Measurements from ENCODE around the gene NXPE3.
"Not testable (repeated sequence)": the region's sequence is repeated elsewhere in the genome, so short reads cannot be mapped to it uniquely, and the experiment has no call there.

The NXPE3 gene

DNA sequence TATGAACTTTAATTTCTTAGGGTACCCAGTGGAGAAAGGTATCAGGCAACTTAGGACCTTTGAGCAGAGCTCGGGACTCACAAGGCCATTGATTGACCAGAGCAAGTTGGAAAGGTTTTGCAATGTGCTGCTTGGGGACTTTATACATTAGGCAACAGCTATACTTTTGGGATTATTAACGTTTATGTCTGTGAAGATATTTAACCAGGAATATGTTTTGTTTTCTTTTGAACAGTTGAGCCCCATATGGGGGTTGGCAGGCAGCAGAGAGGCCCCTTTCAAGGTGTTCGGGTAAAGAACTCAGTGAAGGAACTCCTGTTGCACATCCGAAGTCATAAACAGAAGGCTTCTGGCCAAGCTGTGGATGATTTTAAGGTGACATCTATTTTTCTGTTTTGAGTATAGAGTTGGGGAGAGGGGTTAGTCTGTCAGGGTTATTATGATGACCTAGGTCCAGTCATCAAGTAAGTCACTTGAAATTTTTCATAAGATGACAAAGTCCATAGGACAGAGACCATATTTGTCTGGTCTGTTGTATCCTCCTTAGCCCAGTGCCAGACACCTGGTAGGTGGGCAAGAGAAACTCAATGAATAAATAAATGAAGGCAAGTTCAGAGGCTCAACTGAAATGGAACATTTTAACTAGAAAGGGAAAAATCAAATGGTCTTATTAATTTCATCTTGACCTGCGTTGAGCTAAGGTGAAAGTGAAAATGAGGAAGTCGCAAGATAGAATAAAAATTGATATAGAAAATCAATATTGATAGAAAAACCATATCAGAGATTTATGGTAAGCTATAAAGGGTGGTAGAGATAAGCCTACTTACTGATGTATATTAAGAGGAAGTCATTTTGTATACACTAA lies 73.1 kb downstream of the NXPE3 start:
- DNase-seq (ENCODE audit: low read depth in 2 of 2), result no peak

DNA sequence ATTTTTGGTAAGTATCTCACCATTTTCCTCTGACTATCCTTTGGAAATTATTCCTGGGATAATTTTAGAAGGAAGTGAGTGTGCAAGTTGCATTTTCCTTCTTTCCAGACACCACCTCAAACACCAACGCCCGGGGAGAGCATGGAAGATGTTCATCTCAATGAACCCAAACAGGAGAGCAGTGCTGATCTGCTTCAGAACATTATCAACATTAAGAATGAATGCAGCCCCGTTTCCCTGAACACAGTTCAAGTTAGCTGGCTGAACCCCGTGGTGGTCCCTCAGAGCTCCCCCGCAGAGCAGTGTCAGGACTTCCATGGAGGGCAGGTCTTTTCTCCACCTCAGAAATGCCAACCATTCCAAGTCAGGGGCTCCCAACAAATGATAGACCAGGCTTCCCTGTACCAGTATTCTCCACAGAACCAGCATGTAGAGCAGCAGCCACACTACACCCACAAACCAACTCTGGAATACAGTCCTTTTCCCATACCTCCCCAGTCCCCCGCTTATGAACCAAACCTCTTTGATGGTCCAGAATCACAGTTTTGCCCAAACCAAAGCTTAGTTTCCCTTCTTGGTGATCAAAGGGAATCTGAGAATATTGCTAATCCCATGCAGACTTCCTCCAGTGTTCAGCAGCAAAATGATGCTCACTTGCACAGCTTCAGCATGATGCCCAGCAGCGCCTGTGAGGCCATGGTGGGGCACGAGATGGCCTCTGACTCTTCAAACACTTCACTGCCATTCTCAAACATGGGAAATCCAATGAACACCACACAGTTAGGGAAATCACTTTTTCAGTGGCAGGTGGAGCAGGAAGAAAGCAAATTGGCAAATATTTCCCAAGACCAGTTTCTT lies 74.2 kb downstream of the NXPE3 start:
- DNase-seq (ENCODE audit: low read depth in 2 of 2), result no peak

DNA sequence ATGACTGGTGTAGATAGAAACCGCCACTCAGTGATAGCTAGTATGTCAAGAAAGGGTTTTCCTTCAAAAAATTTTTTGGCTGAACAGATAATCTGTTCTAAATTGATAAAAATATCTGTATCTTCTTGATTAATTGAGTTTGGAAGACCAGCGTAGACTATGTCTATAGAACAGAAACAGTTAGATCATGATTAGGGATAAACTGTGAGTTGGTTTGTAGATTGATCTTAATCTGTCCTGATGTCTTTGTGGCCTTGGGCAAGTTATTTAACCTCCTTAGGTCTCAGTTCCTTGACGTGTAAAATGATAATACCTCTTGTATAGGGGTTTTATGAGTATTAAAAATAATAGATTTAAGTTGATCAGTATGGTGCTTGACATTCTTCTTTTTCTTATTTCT lies 75.0 kb downstream of the NXPE3 start:
- no peak for DNase-seq (ENCODE audit: low read depth in 2 of 2)

DNA sequence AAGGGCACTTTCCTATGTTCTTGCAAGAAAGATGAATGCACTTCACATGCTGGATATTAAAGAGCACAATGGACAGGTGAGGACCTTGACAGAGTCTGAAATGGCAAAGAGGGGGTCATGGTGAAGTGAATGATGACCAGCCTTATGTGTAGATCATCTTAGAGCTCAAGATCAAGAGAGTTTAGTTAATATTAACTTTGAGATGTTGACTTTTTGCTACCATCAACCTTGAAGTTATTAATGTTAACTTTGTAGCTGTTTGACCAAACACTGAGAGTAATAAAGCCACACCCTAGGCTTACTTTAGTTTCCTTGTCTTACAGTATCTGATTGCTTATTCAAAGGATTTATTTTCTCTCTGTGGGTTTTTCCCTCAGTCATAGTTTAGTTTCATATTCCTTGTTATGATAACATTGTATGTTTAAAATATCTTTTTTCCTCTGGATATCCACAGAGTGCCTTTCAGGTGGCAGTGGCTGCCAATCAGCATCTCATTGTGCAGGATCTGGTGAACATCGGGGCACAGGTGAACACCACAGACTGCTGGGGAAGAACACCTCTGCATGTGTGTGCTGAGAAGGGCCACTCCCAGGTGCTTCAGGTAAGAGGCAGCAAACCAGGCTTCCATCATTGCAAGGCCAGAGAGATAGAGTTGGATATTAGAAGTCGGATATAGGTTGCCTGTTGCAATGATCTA lies 75.7 kb downstream of the NXPE3 start:
- no peak for DNase-seq (ENCODE audit: low read depth in 2 of 2)

DNA sequence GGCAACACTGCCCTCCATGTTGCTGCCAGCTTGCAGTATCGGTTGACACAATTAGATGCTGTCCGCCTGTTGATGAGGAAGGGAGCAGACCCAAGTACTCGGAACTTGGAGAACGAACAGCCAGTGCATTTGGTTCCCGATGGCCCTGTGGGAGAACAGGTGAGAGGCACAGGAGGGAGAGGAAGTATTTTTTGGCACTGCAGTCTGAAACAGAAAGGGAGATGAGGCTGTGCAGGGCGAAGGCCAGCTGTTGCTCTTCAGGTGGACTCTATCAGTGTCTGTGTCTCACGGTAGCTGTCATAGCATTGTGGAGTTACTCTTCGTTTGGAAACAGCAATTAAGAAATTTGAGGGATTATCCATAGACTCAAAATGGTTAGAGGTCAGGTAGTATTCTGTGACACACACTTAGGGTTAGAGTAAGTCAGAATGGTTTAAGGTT lies 78.3 kb downstream of the NXPE3 start:
- no peak for DNase-seq (ENCODE audit: low read depth in 2 of 2)

DNA sequence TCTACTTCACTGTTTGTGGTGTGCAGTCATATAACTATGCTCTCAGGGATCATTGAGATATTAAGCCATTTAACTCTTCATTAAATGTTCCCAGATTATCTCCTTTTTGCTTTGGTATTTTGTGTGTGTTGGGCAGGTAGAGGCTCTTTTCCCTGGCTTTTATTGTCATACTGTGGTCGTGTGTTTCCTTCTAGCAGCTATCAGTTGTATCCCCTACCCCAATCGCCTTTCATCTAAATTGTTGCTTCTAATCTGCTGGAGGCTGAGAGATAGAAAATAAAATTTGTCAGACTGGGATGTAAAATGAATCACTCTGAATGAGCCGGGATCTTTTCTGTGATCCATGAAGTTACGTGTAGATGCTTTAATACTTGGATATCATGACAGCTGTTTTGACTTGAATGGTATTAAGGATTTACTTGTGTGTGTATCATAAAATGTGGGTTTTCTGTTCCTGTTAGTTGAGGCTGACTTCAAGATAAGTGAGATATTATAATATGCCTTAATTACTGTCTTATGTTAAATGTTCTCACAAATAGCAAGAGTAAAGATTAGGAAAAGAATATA lies 79.5 kb downstream of the NXPE3 start:
- no peak for DNase-seq (ENCODE audit: low read depth in 2 of 2)

DNA sequence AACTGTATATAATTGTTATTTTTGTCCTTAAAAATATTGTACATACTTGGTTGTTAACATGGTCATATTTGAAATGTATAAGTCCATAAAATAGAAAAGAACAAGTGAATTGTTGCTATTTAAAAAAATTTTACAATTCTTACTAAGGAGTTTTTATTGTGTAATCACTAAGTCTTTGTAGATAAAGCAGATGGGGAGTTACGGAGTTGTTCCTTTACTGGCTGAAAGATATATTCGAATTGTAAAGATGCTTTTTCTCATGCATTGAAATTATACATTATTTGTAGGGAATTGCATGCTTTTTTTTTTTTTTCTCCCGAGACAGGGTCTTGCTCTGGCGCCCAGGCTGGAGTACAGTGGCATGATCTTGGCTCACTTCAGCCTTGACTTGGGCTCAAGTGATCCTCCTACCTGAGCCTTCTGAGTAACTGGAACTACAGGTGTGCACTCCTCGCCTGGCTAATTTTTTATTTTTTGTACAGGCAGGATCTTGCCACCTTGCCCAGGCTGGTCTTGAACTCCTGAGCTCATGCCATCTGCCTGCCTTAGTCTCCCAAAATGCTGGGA lies 81.0 kb downstream of the NXPE3 start:
- no peak for DNase-seq (ENCODE audit: low read depth in 2 of 2)

DNA sequence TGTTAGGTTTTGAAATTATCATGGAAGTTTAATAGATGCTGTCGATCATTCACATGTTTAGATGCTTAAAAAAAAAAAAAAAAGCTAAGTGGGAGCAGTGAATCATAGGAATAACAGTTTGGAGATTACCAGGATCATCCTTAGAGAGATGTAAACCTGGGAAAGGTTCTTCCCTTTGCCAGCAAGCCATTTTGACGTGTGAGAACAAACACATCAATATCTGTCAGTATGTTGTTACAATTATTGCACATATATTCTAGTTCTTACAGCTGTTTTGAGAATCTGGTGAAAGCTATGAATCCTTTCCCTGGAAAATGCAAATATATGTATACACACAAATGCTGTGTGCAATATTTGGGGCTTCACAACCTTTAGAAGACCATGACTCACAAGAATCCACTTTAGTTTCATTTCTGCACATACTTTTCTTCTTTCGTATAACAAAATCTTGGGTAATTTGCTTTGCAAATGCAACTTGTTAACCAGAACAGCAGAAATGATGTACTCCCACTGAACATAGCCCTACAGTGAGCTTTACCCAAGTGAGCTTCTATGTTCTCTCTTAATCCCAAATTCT lies 82.3 kb downstream of the NXPE3 start:
- no peak for DNase-seq (ENCODE audit: low read depth in 2 of 2)

DNA sequence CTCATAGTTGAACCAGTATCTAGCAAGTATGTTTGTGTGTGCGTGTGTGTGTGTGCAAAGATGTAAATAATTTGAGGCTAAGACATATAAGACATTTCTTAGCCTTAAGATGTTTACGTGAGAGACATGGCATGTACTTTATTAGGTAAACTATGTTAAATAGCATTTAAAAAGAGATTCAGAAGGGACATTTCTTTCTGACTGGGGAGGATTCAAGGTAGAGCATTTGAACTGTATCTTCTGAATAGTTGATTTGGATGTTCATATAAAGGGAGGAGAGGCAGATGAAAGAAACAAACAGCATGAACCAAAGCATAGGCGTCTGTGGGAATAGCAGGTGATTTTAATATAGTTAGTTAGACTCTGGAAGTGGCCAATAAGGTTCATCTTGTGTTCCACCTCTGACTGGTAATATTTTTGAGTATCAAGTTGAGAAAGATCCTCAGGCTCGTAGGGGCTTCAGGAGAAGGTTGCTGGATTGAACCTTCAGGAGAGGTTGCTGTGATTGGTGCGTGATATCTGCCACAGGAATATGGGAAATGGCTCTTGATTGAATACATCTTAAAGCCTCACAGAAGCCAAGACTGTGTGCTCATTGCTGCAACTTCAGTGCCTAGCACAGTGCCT lies 82.9 kb downstream of the NXPE3 start:
- no peak for DNase-seq (ENCODE audit: low read depth in 2 of 2)

DNA sequence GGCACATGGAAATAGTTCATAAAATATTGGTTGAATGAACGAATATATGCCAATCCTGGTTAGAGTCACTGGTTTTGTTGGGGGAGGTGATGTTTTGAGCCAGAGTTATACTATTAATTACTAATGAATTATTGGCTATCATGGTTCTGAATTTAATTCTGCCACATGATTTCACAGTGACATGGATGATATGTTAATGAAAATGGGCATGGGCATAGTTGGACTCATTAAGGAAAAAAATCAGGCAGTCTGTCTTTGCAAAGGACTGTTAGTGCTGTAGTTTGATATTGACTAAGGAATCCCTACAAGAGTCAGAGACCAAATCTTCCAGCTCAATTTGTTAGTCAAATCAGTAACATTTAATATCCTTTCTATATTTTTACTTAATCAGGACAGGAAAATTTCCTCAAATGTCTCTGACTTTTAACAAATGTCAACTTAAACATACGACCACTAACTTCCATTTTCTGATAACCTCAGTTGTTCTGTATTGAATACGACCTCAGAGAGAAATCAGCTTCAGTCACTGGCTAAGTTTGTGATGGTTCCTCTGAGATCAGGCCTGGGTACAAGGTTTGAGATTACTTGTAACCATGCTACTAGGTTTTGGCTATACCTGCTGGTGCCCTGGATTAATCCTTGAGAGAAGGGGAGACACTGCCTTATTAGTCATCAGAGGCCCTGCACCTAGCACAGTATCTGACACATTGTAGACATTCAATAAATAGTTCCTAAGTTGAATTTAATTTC lies 83.6 kb downstream of the NXPE3 start:
- no peak for DNase-seq (ENCODE audit: low read depth in 2 of 2)

DNA sequence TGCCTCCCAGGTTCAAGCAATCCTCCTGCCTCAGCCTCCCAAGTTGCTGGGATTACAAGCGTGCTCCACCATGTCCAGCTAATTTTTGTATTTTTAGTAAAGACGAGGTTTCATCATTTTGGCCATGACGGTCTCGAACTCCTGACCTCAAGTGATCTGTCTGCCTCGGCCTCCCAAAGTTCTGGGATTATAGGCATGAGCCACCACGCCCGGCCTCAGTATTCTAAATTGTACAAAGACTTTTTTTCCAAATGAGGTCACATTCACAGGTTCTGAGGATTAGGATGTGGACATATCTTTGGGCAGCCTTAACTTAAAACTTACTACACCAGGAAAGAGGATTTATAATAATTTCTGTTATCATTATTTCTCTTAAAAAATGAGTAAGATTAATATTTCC lies 85.9 kb downstream of the NXPE3 start:
- not testable (repeated sequence) for DNase-seq (ENCODE audit: low read depth in 2 of 2)

DNA sequence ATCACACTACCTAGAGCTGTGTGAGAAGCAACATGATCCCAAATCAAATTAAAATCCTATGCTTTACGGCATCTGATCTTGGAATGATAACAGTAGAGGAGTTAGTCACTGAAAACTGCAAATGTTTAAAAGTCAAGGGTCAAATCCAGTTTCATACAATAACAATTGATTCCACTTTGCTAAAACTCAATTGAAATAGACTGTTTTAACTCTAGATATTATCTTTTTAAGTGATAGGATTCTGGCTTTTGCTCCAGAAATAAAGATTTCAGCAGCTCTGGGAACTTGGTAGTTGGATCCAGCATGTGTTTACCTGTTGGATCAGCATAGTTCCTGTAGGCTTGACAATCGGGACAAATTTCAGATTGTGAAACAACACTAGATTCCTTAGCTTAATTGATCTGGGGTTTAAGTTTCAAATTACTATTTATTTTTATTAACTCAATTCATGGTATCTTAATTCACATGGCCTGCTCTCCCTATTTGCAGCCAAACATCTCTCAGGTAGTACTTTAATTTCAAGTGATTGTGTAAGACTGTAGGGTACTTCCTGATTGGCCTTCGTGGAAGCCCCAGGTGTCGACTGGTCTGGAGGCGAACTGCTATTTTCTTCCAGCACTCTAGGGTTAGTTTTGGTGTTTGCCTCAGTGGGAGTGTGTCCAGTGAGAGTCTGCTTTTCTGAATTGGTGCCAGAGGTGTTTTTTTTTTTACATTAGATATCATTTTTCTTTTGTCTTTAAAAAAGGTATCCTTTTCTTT lies 86.9 kb downstream of the NXPE3 start:
- no peak for DNase-seq (ENCODE audit: low read depth in 2 of 2)

DNA sequence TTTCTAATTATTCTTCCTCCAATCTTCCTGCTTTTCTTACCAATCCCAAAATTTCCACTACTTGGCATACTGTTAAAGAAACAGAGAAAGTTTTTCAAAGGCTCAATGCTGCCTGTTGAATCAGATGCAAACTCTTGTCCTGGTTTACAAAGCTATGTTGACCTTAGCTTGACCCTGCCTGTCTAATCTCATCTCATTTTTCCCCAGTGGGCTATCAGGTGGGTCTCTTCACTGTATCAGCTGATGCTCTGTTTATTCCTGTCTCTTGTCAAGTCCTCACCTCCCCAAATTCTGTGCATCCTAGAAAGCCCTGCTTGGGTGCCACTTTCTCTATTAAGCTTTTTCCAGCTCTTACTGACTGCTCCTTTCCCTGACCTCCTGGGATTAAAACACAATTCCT lies 88.5 kb downstream of the NXPE3 start:
- no peak for DNase-seq (ENCODE audit: low read depth in 2 of 2)

DNA sequence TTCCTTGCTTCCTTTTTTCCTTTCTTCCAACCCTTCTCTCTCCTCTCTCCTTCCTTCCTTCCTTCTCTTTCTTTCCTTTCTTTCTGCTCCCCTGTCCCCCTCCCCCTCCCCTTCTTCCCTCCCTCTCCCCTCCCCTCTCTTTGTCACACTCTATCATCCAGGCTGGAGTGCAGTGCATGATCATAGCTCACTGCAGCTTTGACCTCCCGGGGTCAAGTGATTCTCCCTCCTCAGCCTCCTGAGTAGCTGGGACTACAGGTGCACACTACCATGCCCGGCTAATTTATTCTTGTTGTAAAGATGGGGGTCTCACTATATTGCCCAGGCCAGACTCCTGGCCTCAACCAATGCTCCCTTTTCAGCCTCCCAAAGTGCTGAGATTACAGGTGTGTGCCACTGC lies 89.0 kb downstream of the NXPE3 start:
- DNase-seq (ENCODE audit: low read depth in 2 of 2), result no peak

DNA sequence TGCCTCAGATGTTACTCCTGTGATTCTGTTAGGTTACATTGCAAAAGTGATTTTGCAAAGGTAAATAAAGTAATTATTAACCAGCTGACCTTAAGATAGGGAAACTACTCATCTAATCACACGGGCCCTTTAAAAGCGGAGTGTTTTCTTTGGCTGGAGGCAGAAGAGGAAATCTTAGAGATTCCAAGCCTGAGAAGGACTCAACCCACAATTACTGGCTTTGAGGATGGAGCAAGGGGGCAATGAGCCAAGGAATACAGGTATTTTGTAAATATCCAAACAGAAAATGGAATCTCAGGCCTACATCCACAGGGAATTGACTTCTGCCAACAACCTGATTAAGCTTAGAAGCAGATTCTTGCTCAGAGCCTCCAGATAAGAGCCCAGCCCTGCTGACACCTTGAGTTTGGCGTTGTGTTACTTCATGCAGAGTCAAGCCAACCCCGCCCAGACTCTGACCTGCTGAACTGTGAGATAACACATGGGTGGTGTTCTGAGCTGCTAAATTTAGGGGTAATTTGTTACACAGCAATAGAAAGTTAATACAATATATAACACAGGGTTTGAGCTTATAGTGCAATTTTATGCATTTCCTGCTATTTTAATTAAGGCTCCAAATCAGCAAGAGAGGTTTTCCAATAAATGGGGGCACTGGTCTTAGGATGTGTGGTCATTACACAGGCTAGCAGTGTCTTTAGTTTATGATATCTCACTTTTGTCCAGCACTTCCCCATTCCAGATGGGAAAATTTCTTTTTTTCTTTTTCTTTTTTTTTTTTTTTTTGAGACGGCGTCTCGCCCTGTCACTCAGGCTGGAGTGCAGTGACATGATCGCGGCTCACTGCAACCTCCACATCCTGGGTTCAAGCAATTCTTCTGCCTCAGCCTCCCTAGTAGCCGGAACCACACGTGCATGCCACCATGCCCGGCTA lies 89.8 kb downstream of the NXPE3 start:
- DNase-seq (ENCODE audit: low read depth in 2 of 2), result no peak

DNA sequence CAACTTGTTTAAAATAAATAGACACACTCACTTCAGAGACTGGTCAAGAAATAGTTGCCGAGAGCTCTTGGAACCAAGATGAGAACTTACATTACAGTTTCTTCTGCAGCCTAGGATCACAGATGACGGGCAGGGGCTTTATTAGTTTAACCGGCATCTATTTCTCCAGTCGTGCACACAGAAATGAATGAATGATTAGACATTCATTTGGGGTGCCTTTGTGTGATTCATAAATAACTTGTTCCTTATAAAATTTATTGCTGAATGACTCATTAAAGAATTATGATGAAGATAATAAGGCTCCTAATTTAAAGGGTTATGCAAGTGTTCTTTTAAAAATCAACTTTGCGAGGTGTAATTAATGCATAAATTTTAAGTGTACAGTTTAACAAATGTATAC lies 91.1 kb downstream of the NXPE3 start:
- no peak for DNase-seq (ENCODE audit: low read depth in 2 of 2)

DNA sequence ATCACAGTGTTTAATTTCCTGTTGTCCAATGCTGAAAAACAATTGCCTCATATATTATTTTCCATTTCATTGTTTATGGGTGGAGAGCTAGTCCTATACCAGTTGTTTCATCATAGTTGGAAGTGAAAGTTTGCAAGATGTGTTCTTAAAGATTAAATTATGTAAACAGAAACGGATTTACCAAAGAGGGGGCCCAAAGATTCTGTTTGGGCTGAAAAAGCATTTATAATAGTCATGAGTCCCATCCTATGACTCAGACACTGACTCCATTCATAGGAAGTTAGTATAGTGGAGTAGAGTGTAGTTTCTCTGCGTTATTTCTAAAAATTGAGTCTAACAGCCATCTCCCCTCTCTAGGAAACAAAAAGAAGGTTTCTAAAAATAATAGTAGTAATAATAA lies 94.6 kb downstream of the NXPE3 start:
- DNase-seq (ENCODE audit: low read depth in 2 of 2), result no peak

DNA sequence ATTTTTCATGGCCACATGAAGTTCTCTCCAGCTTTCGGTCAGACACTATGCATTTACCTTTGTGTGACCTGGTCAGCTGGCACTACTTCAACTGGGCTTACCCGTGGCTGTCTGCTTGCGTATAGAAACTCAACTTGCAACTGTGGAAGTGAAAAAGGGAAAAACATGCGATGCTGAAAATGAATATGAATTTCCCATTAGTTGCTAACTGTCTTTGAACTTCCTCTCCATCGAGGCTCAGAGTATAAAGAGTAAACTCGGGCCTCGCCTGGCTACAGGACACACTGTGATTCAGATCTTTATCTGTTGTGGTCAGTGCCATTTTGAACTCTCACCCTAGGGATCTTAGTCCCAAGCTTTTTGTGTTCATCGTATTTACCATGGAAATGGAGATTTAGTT lies 97.1 kb downstream of the NXPE3 start:
- no peak for DNase-seq (ENCODE audit: low read depth in 2 of 2)
